Stimulated activated naive CD8-positive, alpha-beta T cell treated with anti-CD3 and anti-CD28 coated beads, Interleukin-15, Interleukin-2, amounts not matched to agents 100 ng/mL and 50 ng/mL, for 24 hours (primary cell): ENCODE measurements around the gene P2RX7.
"Not testable (repeated sequence)": the region's sequence is repeated elsewhere in the genome, so short reads cannot be mapped to it uniquely, and the experiment has no call there.

ENCODE experiments used
- H3K27ac Mint-ChIP-seq: one replicate; pipeline ENCODE4 v1.8.0; 2021; ENCODE audit warnings: mild to moderate bottlenecking, mixed read lengths
- H3K27me3 Mint-ChIP-seq: one replicate; pipeline ENCODE4 v1.8.0; 2021; ENCODE audit warnings: mixed read lengths
- H3K36me3 Mint-ChIP-seq: one replicate; pipeline ENCODE4 v1.8.0; 2021; ENCODE audit warnings: low read depth, mixed read lengths
- H3K4me1 Mint-ChIP-seq: one replicate; pipeline ENCODE4 v1.8.0; 2021; ENCODE audit warnings: low read depth, mixed read lengths
- H3K4me3 Mint-ChIP-seq: one replicate; pipeline ENCODE4 v1.8.0; 2021; ENCODE audit warnings: mild to moderate bottlenecking, mixed read lengths
- H3K9me3 Mint-ChIP-seq: one replicate; pipeline ENCODE4 v1.8.0; 2021; ENCODE audit warnings: mixed read lengths

The P2RX7 gene

DNA sequence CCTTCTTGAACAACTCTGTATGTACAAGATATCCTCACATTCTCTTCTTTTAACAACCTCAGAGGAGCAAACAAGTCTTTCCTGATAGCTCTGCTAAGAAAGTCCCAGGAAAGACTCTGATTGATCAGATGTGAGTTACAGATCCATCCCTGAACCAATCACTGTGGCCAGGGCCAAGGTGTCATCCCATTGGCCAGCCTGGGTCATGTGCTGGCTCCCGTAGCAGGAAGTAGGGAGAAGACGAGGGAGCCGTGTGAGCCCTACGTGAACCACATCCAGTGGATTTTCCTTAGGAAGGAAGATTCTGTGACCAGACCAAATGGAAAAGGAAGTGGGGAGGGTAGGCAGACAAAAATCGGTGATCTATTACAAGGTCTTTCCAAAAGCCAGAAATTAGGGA, 5.6 kb downstream of the P2RX7 start:
- Mint-ChIP-seq H3K4me1 (peaks cover 15% of the 10 kb centered on the region), H3K9me3 (no peaks in the 10 kb centered on the region), H3K4me3 (no peak overlapping the region), H3K27ac (no peak overlapping the region), H3K36me3 (no peaks in the 10 kb centered on the region), H3K27me3 (no peaks in the 10 kb centered on the region)

DNA sequence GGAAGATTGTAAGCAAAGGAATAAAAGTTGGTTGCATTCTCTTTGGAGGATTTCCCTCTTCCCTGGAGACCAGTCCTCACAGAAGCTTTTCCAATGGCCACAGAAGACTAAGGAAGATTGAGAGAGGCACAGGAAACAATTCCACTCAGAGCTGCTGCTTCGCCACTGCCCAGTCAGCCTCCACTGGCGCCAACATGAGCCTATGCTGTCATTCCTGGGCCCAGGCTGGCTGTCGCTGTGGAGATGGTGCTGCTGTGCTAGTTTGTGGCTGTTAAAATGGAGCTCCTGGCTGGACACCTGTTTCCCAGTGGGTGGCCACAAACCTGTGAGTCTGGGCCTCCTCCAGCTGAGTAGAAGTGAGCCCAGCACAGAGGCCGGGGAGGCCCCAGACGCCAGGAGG, 6.6 kb downstream of the P2RX7 start:
- Mint-ChIP-seq H3K4me3 (no peak overlapping the region), H3K4me1 (peaks cover 12% of the 10 kb centered on the region), H3K36me3 (no peaks in the 10 kb centered on the region), H3K27me3 (no peaks in the 10 kb centered on the region), H3K9me3 (no peaks in the 10 kb centered on the region), H3K27ac (no peak overlapping the region)

DNA sequence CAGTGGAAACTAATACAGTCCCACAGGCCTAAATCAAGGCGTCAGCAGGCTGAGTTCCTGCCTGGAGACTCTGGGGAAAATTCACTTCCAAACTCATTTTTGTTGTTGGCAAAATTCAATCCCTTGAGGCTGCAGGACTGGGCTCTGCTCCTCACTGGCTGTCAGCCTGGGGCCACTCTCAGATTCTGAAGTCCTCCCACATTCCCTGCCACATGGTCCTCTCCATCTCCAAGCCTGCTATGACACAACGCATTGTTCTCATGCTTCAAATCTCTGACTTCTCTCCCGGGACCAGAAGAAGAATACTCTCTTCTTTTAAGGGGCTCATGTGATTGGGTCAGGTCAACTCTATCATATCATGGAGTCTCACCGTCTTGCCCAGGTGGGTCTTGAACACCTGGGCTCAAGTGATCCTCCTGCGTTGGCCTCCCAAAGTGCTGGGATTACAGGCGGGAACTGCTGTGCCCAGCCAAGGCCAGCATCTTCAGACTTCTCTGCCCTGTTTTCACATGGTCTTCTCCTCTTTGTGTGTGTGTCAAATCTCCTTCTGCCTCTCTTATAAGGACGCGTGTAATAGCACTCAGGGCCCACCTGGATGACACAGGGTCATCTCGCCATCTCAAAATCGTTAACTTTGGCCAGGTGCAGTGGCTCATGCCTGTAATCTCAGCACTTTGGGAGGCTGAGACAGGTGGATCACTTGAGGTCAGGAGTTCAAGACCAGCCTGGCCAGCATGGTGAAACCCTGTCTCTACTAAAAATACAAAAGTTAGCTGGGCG, 9.7 kb downstream of the P2RX7 start:
- Mint-ChIP-seq H3K4me1 (peaks cover 29% of the 10 kb centered on the region), H3K27ac (no peak overlapping the region), H3K4me3 (no peak overlapping the region), H3K27me3 (no peaks in the 10 kb centered on the region), H3K9me3 (no peaks in the 10 kb centered on the region), H3K36me3 (no peaks in the 10 kb centered on the region)

DNA sequence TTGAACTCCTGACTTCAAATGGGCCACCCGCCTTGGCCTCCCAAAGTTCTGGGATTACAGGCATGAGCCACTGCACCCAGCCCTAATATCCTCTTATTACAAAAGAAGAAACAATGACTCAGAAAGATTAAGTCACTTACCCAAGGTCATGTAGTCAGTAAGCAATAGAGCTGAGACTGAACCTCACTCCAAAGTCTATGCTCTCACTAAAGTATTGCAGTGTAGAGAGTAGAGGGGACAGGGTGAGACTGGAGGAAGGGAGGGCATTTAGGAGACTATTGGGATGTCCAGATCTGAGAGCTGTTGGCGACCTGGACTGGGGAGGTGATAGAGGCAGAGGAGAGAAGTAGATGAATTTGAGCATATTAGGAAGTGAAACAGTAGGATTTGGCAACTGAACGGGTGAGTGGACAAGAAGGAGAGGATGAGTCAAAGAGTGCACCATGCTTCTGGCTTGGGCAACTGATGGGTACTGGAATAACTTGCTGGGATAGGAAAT, 11.8 kb downstream of the P2RX7 start:
- Mint-ChIP-seq H3K36me3 (no peaks in the 10 kb centered on the region), H3K9me3 (no peaks in the 10 kb centered on the region), H3K4me1 (peaks cover 29% of the 10 kb centered on the region), H3K27ac (peak overlapping the region; percentile 81), H3K4me3 (peak overlapping the region; percentile 1), H3K27me3 (no peaks in the 10 kb centered on the region)

DNA sequence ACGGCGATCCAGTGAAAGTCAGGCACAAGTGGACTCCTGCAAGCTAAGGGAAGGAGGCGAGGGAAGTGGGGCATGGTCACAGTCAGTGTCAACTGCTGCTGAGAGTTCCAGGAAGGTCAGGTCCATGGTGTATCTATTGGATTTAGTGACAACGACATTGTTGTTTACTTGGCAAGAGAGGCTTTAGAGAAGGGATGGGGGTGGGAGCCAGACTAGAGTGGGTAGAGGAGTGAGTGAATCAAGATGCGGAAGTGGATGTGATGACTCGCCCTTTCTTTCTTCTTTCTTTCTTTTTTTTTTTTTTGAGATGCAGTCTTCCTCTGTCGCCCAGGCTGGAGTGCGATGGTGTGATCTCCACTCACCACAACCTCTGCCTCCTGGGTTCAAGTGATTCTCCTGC, 12.5 kb downstream of the P2RX7 start:
- no peaks in the 10 kb centered on the region for H3K9me3 Mint-ChIP-seq
- peaks cover 29% of the 10 kb centered on the region for H3K4me1 Mint-ChIP-seq
- H3K36me3 Mint-ChIP-seq = no peaks in the 10 kb centered on the region
- peak overlapping the region; percentile 81 for H3K27ac Mint-ChIP-seq
- H3K27me3 Mint-ChIP-seq = no peaks in the 10 kb centered on the region
- peak overlapping the region; percentile 1 for H3K4me3 Mint-ChIP-seq

DNA sequence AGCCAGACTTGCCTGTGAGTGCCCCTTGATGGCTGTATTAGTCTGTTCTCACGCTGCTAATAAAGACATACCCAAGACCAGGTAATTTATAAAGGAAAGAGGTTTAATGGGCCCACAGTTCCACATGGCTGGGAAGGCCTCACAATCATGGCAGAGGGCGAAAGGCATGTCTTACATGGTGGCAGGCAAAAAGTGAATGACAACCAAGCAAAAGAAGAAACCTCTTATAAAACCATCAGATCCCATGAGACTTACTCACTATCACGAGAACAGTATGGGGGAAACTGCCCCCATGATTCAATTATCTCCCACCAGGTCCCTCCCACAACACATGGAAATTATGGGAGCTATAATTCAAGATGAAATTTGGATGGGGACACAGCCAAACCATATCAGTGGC, 16.6 kb downstream of the P2RX7 start:
- H3K4me1 Mint-ChIP-seq = peaks cover 22% of the 10 kb centered on the region
- not testable (repeated sequence) for H3K36me3 Mint-ChIP-seq, H3K9me3 Mint-ChIP-seq, H3K4me3 Mint-ChIP-seq, H3K27ac Mint-ChIP-seq, H3K27me3 Mint-ChIP-seq

DNA sequence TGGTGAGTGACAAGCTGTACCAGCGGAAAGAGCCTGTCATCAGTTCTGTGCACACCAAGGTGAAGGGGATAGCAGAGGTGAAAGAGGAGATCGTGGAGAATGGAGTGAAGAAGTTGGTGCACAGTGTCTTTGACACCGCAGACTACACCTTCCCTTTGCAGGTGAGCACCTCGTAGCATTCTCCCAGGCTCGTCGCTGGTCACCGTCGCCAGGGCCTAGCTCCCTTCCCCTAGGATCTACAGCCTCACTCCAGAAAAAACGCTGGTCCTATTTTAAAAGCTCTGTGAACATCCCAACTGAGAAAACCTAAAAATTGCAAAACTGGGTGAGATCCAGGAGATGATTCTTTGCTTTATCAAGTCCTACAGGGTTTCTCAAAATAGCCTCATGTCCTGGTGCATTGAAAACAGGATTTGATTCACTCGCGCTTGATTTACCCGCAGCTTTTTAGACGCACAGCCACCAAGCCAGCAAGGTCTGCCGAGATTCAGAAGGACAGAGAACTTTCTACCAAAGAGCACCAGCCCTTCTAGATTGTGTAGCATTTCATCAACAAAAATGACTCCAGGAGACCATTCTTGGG, 22.2 kb downstream of the P2RX7 start:
- Mint-ChIP-seq H3K4me3 (no peak overlapping the region), H3K4me1 (peaks cover 8% of the 10 kb centered on the region), H3K36me3 (peaks cover 15% of the 10 kb centered on the region), H3K9me3 (peaks cover 9% of the 10 kb centered on the region), H3K27me3 (no peaks in the 10 kb centered on the region), H3K27ac (no peak overlapping the region)

DNA sequence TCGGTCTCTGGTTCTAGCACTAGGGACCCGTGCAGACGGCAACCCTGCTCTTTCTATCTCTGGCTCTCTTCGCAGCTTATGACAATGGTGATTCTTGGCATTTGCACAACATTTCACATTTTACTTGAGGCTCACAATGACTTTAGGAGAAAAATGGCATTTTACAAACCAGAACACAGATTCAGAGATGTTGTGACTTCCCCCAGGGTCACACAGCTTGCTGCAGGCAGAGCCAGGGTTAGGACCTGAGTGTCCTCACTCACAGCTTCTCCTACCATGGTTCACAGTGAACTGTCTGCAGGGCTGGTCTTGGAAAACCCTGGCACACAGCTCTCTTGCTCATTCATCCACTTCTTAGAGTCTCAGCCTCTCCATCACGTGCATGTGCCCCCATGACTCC, 23.7 kb downstream of the P2RX7 start:
- Mint-ChIP-seq H3K4me1 (peaks cover 9% of the 10 kb centered on the region), H3K4me3 (no peak overlapping the region), H3K27ac (no peak overlapping the region), H3K9me3 (peaks cover 9% of the 10 kb centered on the region), H3K36me3 (peaks cover 15% of the 10 kb centered on the region), H3K27me3 (no peaks in the 10 kb centered on the region)

DNA sequence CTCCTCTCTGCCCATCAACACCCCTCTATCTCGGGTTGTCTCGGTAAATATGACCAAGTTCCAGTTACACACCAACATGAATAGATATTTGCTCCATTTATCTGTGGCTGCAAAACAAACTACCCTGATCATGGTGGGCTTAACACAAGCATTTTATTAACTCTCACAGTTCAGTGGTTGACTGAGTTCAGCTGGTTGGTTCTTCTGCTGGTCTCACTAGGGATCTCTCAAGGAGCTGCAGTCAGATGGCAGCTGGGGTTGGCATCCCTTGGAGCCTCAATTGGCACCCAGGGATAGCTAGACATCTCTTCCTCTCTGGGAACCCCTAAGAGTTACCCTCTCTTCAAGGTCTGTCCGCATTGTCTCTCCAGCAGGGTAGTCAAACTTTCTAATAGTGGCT, 25.4 kb downstream of the P2RX7 start:
- peaks cover 15% of the 10 kb centered on the region for H3K36me3 Mint-ChIP-seq
- H3K4me1 Mint-ChIP-seq = peaks cover 9% of the 10 kb centered on the region
- H3K27me3 Mint-ChIP-seq = no peaks in the 10 kb centered on the region
- H3K27ac Mint-ChIP-seq = no peak overlapping the region
- H3K9me3 Mint-ChIP-seq = peaks cover 9% of the 10 kb centered on the region
- H3K4me3 Mint-ChIP-seq = no peak overlapping the region

DNA sequence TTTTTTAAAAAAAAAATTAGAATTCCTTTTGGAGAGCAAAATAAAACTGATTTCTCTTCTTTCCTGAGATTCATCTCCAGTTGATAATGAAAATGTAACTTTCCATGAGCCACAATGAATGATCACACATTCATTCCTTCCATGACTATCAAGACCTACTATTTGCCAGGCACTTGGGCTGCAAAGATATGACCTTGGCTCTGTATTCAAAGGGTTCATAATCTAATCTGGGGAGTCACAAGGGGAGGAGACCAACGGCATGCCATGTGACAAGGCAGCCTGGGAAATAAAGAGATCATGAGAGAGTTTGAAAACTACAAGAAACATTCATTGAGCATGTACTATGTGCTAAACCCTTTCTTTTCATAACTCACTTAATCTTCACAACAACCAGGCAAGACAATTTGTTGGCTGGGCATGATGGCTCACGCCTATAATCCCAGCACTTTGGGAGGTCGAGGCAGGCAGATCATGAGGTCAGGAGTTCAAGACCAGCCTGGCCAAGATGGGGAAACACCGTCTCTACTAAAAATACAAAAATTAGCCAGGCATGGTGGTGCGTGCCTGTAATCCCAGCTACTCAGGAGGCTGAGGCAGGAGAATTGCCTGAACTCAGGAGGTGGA, 26.2 kb downstream of the P2RX7 start:
- peaks cover 15% of the 10 kb centered on the region for H3K36me3 Mint-ChIP-seq
- not testable (repeated sequence) for H3K27ac Mint-ChIP-seq

DNA sequence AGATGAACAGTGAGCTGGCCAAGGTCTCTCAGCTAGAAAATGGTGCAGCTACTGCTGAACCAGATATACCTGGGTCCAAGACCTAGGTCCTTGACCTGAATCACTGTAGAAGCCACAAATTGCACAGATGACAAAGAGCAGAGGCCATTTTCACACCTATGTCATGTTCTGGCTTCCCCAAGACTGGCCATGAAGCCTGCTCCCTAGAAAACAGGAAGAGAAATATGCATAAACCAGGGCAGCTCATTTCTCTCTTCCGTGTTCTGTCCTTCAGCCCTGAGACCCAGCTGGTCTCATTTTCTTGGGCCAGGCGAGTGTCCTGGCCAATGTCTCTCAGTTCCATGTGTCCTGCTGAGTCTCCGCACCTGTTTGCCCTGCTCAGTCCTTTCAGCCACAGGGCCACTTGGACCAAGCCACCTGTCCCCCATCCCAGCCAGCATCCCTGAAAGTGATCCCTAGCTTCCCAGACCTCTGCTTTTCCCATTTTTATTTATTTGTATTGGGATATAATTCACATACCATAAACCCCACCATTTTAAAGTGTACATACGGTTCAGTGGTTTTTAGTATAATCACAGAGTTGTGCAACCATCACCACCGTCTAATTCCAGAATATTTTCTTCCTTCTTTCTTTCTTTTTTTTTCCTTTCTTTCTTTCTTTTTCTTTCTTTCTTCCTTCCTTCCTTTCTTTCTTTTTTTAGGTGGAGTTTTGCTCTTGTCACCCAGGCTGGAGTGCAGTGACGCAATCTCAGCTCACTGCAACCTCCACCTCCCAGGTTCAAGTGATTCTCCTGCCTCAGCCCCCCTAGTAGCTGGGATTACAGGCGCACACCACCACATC, 27.0 kb downstream of the P2RX7 start:
- H3K36me3 Mint-ChIP-seq = peaks cover 16% of the 10 kb centered on the region
- H3K4me3 Mint-ChIP-seq = no peak overlapping the region
- no peaks in the 10 kb centered on the region for H3K27me3 Mint-ChIP-seq
- H3K27ac Mint-ChIP-seq = no peak overlapping the region
- peaks cover 9% of the 10 kb centered on the region for H3K9me3 Mint-ChIP-seq
- peaks cover 9% of the 10 kb centered on the region for H3K4me1 Mint-ChIP-seq

More for the DNA sequence above, 26.2 kb downstream of the P2RX7 start:
- H3K4me3 Mint-ChIP-seq, H3K4me1 Mint-ChIP-seq, H3K9me3 Mint-ChIP-seq, H3K27me3 Mint-ChIP-seq: not testable (repeated sequence)

DNA sequence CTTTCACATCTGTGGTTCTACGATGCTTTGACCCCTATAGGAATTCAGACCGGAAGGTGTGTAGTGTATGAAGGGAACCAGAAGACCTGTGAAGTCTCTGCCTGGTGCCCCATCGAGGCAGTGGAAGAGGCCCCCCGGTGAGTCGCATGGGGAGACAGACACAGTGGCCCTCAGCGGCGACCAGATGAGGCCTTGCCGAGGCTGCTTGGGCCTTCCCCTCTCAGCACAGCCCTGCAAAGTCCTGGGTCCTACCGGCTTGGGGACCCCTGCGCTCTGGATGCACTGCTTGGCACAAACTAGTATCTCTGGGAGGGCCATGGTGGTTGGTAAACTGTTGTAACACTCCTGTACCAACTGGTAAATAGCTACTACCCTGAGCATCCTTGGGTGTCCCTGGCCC, 29.7 kb downstream of the P2RX7 start:
- Mint-ChIP-seq H3K27me3 (no peaks in the 10 kb centered on the region), H3K4me1 (peaks cover 9% of the 10 kb centered on the region), H3K4me3 (no peak overlapping the region), H3K36me3 (peaks cover 30% of the 10 kb centered on the region), H3K27ac (no peak overlapping the region), H3K9me3 (peaks cover 9% of the 10 kb centered on the region)

DNA sequence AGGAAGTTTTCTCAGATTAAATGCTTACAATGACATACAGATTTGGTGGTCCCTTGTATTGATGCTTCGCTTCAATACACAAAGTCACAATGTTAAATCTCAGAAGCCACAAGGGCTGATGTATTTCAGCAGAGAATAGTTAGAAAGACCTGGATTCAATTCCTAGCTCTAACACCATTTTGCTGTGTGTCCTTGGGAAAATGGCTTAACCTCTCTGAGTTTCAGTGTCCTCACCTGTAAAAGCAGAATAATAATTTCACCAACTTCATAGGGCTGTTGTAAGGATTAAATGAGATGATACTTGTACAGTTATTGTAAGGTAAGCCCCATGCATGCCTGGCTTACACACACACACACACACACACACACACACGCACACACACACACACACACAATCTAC, 30.3 kb downstream of the P2RX7 start:
- H3K4me1 Mint-ChIP-seq = peaks cover 9% of the 10 kb centered on the region
- H3K4me3 Mint-ChIP-seq = no peak overlapping the region
- H3K36me3 Mint-ChIP-seq = peaks cover 26% of the 10 kb centered on the region
- peaks cover 8% of the 10 kb centered on the region for H3K9me3 Mint-ChIP-seq
- no peak overlapping the region for H3K27ac Mint-ChIP-seq
- no peaks in the 10 kb centered on the region for H3K27me3 Mint-ChIP-seq

DNA sequence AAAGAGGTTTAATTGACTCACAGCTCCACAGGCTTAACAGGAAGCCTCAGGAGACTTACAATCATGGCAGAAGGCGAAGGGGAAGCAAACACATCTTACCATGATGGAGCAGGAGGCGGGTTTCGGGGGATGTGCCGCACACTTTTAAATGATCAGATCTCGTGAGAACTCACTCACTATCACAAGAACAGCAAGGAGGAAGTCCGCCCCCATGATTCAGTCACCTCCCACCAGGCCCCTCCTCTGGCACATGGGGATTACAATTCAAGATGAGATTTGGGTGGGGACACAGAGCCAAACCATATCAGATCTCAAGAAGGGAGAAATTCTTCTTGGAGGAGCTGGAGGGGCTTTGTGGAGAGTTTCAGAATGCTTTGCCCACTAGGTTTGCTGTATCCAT, 32.2 kb downstream of the P2RX7 start:
- H3K4me3 Mint-ChIP-seq, H3K27ac Mint-ChIP-seq, H3K4me1 Mint-ChIP-seq, H3K27me3 Mint-ChIP-seq, H3K9me3 Mint-ChIP-seq: not testable (repeated sequence)
- H3K36me3 Mint-ChIP-seq = peaks cover 21% of the 10 kb centered on the region

DNA sequence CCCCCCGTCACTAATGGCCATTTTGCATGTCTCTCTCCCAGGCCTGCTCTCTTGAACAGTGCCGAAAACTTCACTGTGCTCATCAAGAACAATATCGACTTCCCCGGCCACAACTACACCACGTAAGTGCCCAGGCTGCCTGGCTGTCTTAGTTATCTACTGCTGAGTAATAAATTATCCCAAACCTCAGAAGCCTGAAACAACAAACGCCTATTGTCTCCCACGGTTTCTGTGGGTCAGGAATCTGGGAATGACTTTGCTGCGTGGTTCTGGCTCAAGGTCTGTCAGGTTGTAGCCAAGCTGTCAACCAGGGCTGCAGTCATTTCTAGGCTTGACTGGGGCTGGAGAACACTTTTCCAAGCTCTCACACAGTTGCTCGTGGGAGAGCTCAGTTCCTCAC, 32.6 kb downstream of the P2RX7 start:
- H3K4me1 Mint-ChIP-seq = no peaks in the 10 kb centered on the region
- H3K27ac Mint-ChIP-seq = no peak overlapping the region
- no peaks in the 10 kb centered on the region for H3K27me3 Mint-ChIP-seq
- peaks cover 21% of the 10 kb centered on the region for H3K36me3 Mint-ChIP-seq
- H3K4me3 Mint-ChIP-seq = no peak overlapping the region
- no peaks in the 10 kb centered on the region for H3K9me3 Mint-ChIP-seq
